Prostate gland (tissue), 2 donors: ENCODE data around the gene BTNL9. TPM values are rescaled to one million over a fixed set of nuclear protein-coding genes. Genes with fewer than 3 reads are reported as not detected.

Experiments used
- DNase-seq: peaks from one replicate; pipeline ENCODE4 v3.0.0-alpha.2; 2019; ENCODE audit warnings: low spot score
- H3K27ac ChIP-seq, 2 donors: fragments of 200-600 bp; sonication (generic); 2 replicates each; pipeline ENCODE4 v1.5.1; 2017 to 2019
- H3K27me3 ChIP-seq: fragments of 200-600 bp; sonication (generic); replicated peaks from 2 replicates; pipeline ENCODE4 v1.5.1; 2019; ENCODE audit not compliant: insufficient read depth
- H3K36me3 ChIP-seq, 2 donors: fragments of 200-600 bp; sonication (generic); 1 replicate in 1 of 2; 2 replicates in 1 of 2; pipeline versions ENCODE4 v1.5.1 to v1.8.1; 2017 to 2019
- H3K4me1 ChIP-seq: fragments of 200-600 bp; sonication (generic); replicated peaks from 2 replicates; pipeline ENCODE4 v1.5.1; 2019
- H3K4me3 ChIP-seq, 2 donors: fragments of 200-600 bp; sonication (generic); 2 replicates each; pipeline ENCODE4 v1.5.1; 2017 to 2019
- H3K9me3 ChIP-seq: fragments of 200-600 bp; sonication (generic); 2 replicates; pipeline ENCODE4 v1.5.1; 2017
- CTCF ChIP-seq, 4 experiments: fragments of 200-600 bp in 2 of 4; fragments of 450-650 bp in 2 of 4; sonication (generic) in 2 of 4; IDR thresholded peaks; 1 replicate in 3 of 4; 2 replicates in 1 of 4; pipeline ENCODE4 v1.5.1; 2016 to 2019; ENCODE audit warnings: antibody characterized with exemption in 4 of 4, mild to moderate bottlenecking in 2 of 4, moderate library complexity in 2 of 4
- POLR2A ChIP-seq: fragments of 450-650 bp; IDR thresholded peaks from one replicate; pipeline ENCODE4 v1.6.1; 2016; ENCODE audit warnings: antibody characterized with exemption, mild to moderate bottlenecking
- POLR2AphosphoS5 ChIP-seq: sonication (generic); formaldehyde crosslinking; IDR thresholded peaks from one replicate; pipeline ENCODE4 v1.6.1; 2017; ENCODE audit warnings: antibody characterized with exemption
- WGBS: methylation state at CpG from one replicate; pipeline ENCODE4 v1.1.5; 2018; 5-methylcytosine and 5-hydroxymethylcytosine counted together
- intact Hi-C: fragments of 100-400 bp; cut with DNase I; formaldehyde crosslinking; loops from one replicate; pipeline ENCODE4 v1.14.2; 2022
- total RNA-seq, 2 donors: library from RNA; depleted of rRNA; stranded (reverse); fragments of >200 nt; gene quantifications; one replicate each; pipeline ENCODE4 v1.1.0, GENCODE V29; 2016

BTNL9 gene
- total RNA-seq, 2 donors from 2014 or later, result 11.7 to 13.0 TPM

- Histone ChIP-seq H3K27ac (no peak overlapping the region), H3K36me3 (no peaks in the 10 kb centered on the region), H3K9me3 (no peaks in the 10 kb centered on the region), H3K4me3 (no peak overlapping the region), H3K27me3 (peaks cover 18% of the 10 kb centered on the region), H3K4me1 (no peaks in the 10 kb centered on the region)
- TF ChIP-seq CTCF (IDR thresholded peaks at IDR 0.05) (no peak), POLR2A (no peak), POLR2AphosphoS5 (no peak)
- WGBS, result 55% methylated on average over 14 of the region's 14 CpGs
- intact Hi-C loops, result no loop called here
- DNase-seq, result no peak
Observed at GRCh38 chr5:181061645-181062044, 21.6 kb downstream of the BTNL9 start.

- 85% methylated on average over 6 of the region's 6 CpGs for WGBS
Observed at GRCh38 chr5:181062631-181063030, 22.6 kb downstream of the BTNL9 start.

GRCh38 chr5:181063514-181063913 lies 23.4 kb downstream of the BTNL9 start:
- Histone ChIP-seq H3K4me3 (no peak overlapping the region), H3K36me3 (no peaks in the 10 kb centered on the region), H3K27ac (no peak overlapping the region), H3K27me3 (peaks cover 15% of the 10 kb centered on the region), H3K4me1 (no peaks in the 10 kb centered on the region), H3K9me3 (no peaks in the 10 kb centered on the region)
- intact Hi-C loops, result no loop called here
- DNase-seq, result no peak
- no peak for TF ChIP-seq POLR2A
- WGBS, result 83% methylated on average over 8 of the region's 8 CpGs

More at GRCh38 chr5:181062631-181063030, 22.6 kb downstream of the BTNL9 start:
- Histone ChIP-seq H3K4me1 (no peaks in the 10 kb centered on the region), H3K36me3 (no peaks in the 10 kb centered on the region), H3K27ac (no peak overlapping the region), H3K27me3 (peaks cover 15% of the 10 kb centered on the region), H3K4me3 (no peak overlapping the region), H3K9me3 (no peaks in the 10 kb centered on the region)
- intact Hi-C loops, result no loop called here
- no peak for DNase-seq
- TF ChIP-seq POLR2AphosphoS5, result no peak
- TF ChIP-seq POLR2A, result no peak
- no peak for TF ChIP-seq CTCF (IDR thresholded peaks at IDR 0.05)

GRCh38 chr5:181064987-181065386 lies 24.9 kb downstream of the BTNL9 start:
- Histone ChIP-seq H3K27me3 (peaks cover 11% of the 10 kb centered on the region), H3K4me1 (no peaks in the 10 kb centered on the region), H3K27ac (no peak overlapping the region), H3K36me3 (no peaks in the 10 kb centered on the region), H3K4me3 (no peak overlapping the region), H3K9me3 (no peaks in the 10 kb centered on the region)
- intact Hi-C loops, result no loop called here
- 94% methylated on average over 7 of the region's 7 CpGs for WGBS
- TF ChIP-seq POLR2A, result no peak
- TF ChIP-seq POLR2AphosphoS5, result no peak
- no peak for TF ChIP-seq CTCF (IDR thresholded peaks at IDR 0.05)
- DNase-seq, result no peak

DNA sequence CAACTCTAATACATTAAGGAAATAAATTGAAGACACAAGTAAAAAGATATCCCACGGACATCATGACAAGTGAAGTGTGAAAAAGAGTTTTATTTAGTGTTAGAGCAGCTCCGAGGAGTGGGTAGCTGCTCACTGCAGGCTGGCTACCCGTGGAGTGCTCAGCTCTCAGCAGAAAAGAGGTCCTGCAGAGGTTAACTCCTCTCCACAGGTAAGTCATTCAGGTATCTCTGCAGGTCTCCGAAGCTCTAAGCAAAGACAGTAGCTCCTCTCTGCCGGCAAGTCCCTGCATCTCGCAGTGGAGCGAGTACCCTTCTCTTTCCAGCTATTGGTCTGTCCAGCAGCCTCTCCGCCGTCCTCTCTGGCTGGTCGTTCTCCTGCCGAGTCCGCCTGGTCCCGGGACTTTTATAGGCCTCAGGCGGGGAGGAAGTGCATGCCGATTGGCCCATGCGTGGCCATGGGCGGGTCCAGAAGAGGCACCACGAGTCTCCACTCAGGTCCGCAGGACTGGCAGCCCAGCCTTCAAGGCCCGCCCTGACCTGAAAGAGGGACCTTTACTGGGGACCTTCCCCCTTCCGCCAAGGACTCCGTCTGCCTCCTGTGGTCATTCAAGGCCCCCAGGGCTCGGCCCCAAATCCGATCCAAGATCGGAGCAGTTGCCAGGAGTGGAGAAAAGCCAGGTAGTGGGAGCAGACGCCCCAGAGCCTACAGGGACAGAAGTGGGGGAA lies 29.9 kb downstream of the BTNL9 start:
- intact Hi-C loops, result no loop called here
- WGBS, result 34% methylated on average over 26 of the region's 26 CpGs

More for the DNA sequence above, 29.9 kb downstream of the BTNL9 start:
- no peaks in the 10 kb centered on the region for H3K27me3 ChIP-seq
- H3K4me1 ChIP-seq, result no peaks in the 10 kb centered on the region
- no peak overlapping the region for H3K4me3 ChIP-seq
- H3K27ac ChIP-seq, result no peak overlapping the region
- no peak for DNase-seq
- H3K36me3 ChIP-seq, result no peaks in the 10 kb centered on the region
- TF ChIP-seq POLR2A, result no peak
- no peak for TF ChIP-seq POLR2AphosphoS5
- TF ChIP-seq CTCF (IDR thresholded peaks at IDR 0.05), result no peak
- H3K9me3 ChIP-seq, result no peaks in the 10 kb centered on the region
